Astrocyte (in vitro differentiated cells and primary cell): ENCODE data around the gene THBS3.

ENCODE experiments used
- EZH2 ChIP-seq: IDR thresholded peaks from 2 replicates; pipeline ENCODE4 v1.6.1; 2012; ENCODE audit warnings: mild to moderate bottlenecking, low read length, inconsistent platforms; ENCODE audit not compliant: insufficient read depth
- TF ChIP-seq, protein P1 (sequence below): IDR thresholded peaks from 2 replicates; pipeline ENCODE4 v1.5.1; 2011; ENCODE audit warnings: low read depth, mild to moderate bottlenecking, inconsistent platforms, low read length, moderate library complexity; ENCODE audit not compliant: insufficient read depth

DNA sequence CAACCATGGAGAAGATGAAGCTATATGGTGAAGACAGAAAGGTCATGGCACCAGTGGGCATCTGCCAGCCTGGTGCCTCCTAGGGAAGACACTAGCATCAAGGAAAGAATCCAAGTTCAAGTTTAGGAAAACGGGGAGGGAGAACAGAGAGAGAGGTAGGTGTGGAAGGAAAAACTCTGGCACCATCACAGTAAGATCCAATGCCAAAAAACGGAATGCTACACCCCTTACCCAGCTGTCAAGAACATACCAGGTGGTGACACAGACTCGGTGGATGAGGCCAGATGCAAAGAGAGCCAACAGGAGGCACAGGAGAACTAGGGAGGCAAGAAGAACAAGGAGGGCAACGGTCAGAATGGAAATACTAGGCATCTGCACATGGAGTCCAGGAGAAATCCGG, 38.2 kb downstream of the THBS3 start:
- TF ChIP-seq, protein P1, sequence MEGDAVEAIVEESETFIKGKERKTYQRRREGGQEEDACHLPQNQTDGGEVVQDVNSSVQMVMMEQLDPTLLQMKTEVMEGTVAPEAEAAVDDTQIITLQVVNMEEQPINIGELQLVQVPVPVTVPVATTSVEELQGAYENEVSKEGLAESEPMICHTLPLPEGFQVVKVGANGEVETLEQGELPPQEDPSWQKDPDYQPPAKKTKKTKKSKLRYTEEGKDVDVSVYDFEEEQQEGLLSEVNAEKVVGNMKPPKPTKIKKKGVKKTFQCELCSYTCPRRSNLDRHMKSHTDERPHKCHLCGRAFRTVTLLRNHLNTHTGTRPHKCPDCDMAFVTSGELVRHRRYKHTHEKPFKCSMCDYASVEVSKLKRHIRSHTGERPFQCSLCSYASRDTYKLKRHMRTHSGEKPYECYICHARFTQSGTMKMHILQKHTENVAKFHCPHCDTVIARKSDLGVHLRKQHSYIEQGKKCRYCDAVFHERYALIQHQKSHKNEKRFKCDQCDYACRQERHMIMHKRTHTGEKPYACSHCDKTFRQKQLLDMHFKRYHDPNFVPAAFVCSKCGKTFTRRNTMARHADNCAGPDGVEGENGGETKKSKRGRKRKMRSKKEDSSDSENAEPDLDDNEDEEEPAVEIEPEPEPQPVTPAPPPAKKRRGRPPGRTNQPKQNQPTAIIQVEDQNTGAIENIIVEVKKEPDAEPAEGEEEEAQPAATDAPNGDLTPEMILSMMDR: no peak
- TF ChIP-seq EZH2: no peak
